ENCODE measurements around the gene RBM10.

Gene RBM10

DNA sequence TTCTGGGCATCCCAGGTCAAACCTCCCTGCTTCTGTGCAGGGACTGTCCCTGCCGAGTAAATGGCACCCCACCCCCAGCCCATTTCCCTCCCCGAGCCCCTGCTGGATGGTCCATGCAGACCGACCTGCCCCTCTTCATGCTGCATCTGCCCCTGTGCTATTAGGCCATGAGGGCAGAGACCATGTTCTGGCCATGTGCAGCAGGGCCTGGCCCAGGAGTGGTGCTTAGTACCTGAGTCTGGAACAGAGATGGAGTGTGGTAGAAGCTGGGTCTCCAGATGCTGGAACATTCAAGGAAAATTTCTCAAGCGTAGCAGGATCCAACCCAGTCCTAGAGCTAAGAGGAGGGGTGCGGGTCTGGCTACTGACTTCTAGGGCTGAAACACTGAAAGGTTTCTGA, 33.3 kb downstream of the RBM10 start:
- intact Hi-C loops (cut with micrococcal nuclease): no loop called here
- no peaks in the 10 kb centered on the region for H3K4me1 Mint-ChIP-seq (ENCODE audit: low read depth)
- H3K9me3 Mint-ChIP-seq: no peaks in the 10 kb centered on the region
- no peak overlapping the region for H3K27ac Mint-ChIP-seq
- no peaks in the 10 kb centered on the region for H3K27me3 Mint-ChIP-seq
- peaks cover 97% of the 10 kb centered on the region for H3K36me3 Mint-ChIP-seq (ENCODE audit: low read depth)
- no peak overlapping the region for H3K4me3 Mint-ChIP-seq

DNA sequence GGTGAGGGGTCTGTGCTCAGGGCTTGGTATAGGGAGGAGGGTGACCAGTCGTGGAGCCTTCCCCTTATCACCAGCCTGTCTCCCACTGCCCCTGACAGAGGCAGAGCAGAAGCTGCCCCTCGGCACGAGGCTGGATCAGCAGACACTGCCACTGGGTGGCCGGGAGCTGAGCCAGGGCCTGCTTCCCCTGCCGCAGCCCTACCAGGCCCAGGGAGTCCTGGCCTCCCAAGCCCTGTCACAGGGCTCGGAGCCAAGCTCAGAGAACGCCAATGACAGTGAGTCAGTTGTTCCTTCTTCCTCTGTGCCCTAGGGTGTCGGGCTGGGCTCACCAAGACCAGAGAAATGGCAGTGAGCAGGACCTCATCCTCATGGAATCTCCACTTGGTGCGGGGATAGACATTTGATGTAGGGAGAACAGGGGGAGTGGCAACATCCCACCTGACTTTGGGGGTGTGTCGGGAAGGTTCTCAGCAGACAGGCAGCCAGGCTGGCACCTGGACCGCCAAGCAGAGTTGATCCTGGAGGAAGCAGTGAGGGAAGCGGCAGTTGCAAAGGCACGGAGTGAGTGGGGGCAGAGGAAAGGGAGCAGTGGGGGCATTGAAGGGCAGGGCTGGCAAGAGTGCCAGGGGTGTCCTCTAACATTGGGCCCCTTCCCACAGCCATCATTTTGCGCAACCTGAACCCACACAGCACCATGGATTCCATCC, 34.4 kb downstream of the RBM10 start:
- no peaks in the 10 kb centered on the region for H3K9me3 Mint-ChIP-seq
- intact Hi-C loops (cut with micrococcal nuclease): no loop called here
- H3K4me3 Mint-ChIP-seq: no peak overlapping the region
- H3K36me3 Mint-ChIP-seq (ENCODE audit: low read depth): peaks cover 95% of the 10 kb centered on the region
- H3K27me3 Mint-ChIP-seq: no peaks in the 10 kb centered on the region
- no peaks in the 10 kb centered on the region for H3K4me1 Mint-ChIP-seq (ENCODE audit: low read depth)
- no peak overlapping the region for H3K27ac Mint-ChIP-seq

DNA sequence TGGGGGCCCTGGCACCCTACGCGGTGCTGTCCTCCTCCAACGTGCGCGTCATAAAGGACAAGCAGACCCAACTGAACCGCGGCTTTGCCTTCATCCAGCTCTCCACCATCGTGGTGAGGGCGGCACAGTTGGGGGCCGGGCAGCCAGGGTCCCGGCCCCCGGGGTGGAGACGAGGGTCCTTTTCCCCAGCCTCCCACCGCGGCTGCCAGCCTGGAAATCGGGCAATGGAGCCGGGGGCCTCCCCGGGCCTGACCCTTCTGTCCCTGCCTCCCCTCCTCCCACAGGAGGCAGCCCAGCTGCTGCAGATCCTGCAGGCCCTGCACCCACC, 34.9 kb downstream of the RBM10 start:
- Mint-ChIP-seq H3K9me3 (no peaks in the 10 kb centered on the region), H3K4me3 (no peak overlapping the region), H3K27ac (no peak overlapping the region), H3K36me3 (ENCODE audit: low read depth) (peaks cover 95% of the 10 kb centered on the region), H3K27me3 (no peaks in the 10 kb centered on the region), H3K4me1 (ENCODE audit: low read depth) (no peaks in the 10 kb centered on the region)
- intact Hi-C loops (cut with micrococcal nuclease): no loop called here

DNA sequence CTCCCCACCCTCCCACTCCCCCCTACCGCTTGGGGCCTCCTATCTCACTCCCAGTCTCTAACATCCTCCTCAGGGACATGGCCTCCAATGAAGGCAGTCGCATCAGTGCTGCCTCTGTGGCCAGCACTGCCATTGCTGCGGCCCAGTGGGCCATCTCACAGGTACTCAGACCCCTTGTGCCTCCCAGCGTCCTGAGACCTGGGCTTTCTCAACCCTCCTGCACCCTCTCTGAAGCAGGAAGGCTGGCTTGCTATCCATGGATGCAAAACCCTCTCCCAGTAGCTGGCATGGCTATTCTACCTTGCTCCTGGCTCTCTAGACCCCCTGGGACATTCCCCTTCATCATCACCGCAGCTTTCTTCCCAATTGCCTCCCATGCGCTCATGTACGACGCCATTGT, 35.3 kb downstream of the RBM10 start:
- Mint-ChIP-seq H3K4me1 (ENCODE audit: low read depth) (no peaks in the 10 kb centered on the region), H3K9me3 (no peaks in the 10 kb centered on the region), H3K27me3 (no peaks in the 10 kb centered on the region), H3K27ac (no peak overlapping the region), H3K36me3 (ENCODE audit: low read depth) (peaks cover 95% of the 10 kb centered on the region), H3K4me3 (no peak overlapping the region)
- intact Hi-C loops (cut with micrococcal nuclease): no loop called here

DNA sequence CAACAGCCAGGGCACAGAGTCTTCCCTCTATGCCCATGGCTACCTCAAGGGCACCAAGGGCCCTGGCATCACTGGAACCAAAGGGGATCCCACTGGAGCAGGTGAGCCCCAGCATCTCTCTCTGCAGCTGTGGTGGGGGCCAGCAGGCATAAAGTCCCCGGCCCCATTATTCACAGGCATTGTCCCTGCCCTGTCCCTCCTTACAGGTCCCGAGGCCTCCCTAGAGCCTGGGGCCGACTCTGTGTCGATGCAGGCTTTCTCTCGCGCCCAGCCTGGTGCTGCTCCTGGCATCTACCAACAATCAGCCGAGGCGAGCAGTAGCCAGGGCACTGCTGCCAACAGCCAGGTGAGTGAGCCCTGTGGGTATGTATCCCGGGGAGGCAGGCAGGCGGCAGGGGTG, 36.3 kb downstream of the RBM10 start:
- Mint-ChIP-seq H3K4me1 (ENCODE audit: low read depth) (no peaks in the 10 kb centered on the region), H3K27me3 (no peaks in the 10 kb centered on the region), H3K9me3 (no peaks in the 10 kb centered on the region), H3K4me3 (no peak overlapping the region), H3K36me3 (ENCODE audit: low read depth) (peaks cover 95% of the 10 kb centered on the region), H3K27ac (no peak overlapping the region)
- intact Hi-C loops (cut with micrococcal nuclease): no loop called here

DNA sequence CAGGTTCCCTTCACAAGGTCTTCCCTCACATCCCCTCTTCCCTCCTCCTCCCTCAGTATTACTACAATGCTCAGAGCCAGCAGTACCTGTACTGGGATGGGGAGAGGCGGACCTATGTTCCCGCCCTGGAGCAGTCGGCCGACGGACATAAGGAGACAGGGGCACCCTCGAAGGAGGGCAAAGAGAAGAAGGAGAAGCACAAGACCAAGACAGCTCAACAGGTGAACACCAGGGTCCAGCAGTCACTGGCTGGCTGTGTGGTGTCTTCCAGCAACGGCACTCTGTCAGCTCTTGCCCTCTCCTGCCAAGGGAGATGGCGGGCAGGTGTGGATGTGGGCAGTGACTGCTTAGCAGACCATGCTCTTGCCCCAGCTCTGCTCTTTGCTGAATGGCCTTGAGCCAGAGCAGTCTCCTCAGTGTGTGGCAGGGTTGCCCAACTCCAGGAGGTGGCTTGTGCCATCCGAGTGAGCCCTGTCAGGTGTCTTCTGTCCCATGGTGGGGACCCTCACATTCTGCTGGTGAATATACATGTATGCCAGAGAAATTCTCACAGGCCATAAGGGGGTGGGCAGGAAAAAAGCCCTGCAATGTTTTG, 37.2 kb downstream of the RBM10 start:
- Mint-ChIP-seq H3K27me3 (no peaks in the 10 kb centered on the region), H3K9me3 (no peaks in the 10 kb centered on the region), H3K36me3 (ENCODE audit: low read depth) (peaks cover 95% of the 10 kb centered on the region), H3K4me3 (no peak overlapping the region), H3K4me1 (ENCODE audit: low read depth) (no peaks in the 10 kb centered on the region), H3K27ac (no peak overlapping the region)
- intact Hi-C loops (cut with micrococcal nuclease): no loop called here

DNA sequence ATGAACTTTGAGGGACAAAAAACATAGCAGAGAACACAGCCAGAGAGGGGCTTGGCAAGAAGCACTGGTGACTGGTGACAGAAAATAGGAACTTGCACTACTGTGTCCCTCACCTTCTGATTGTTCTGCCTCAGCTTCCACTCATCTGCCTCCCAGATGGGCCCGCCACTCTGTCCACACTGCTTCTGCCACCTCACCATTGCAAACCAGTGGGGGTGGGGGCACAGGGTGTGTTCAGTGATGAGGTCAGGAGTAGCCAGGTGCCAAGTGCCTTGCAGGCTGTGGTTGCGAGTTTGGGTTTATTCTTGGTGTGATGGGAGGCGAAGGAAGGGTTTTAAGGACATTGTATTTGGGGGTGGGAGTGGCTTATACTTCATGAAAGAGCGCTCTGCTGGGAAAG, 39.5 kb downstream of the RBM10 start:
- Mint-ChIP-seq H3K4me1 (ENCODE audit: low read depth) (no peaks in the 10 kb centered on the region), H3K4me3 (no peak overlapping the region), H3K9me3 (no peaks in the 10 kb centered on the region), H3K27me3 (no peaks in the 10 kb centered on the region), H3K27ac (no peak overlapping the region), H3K36me3 (ENCODE audit: low read depth) (peaks cover 76% of the 10 kb centered on the region)
- intact Hi-C loops (cut with micrococcal nuclease): no loop called here

DNA sequence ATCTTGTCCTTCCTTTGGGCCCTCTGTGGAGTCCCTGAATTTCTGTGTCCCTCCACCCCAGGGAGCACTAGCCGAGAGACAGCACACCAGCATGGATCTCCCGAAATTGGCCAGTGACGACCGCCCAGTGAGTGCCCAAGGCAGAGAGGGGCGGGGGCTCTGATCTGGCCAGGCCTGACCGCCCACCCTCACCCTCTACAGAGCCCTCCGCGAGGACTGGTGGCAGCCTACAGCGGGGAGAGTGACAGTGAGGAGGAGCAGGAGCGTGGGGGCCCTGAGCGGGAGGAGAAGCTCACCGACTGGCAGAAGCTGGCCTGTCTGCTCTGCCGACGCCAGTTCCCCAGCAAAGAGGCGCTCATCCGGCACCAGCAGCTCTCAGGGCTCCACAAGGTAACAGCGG, 40.2 kb downstream of the RBM10 start:
- H3K9me3 Mint-ChIP-seq: no peaks in the 10 kb centered on the region
- H3K4me1 Mint-ChIP-seq (ENCODE audit: low read depth): peaks cover under 1% of the 10 kb centered on the region
- intact Hi-C loops (cut with micrococcal nuclease): no loop called here
- H3K36me3 Mint-ChIP-seq (ENCODE audit: low read depth): peaks cover 70% of the 10 kb centered on the region
- H3K4me3 Mint-ChIP-seq: no peak overlapping the region
- H3K27me3 Mint-ChIP-seq: no peaks in the 10 kb centered on the region
- H3K27ac Mint-ChIP-seq: no peak overlapping the region

DNA sequence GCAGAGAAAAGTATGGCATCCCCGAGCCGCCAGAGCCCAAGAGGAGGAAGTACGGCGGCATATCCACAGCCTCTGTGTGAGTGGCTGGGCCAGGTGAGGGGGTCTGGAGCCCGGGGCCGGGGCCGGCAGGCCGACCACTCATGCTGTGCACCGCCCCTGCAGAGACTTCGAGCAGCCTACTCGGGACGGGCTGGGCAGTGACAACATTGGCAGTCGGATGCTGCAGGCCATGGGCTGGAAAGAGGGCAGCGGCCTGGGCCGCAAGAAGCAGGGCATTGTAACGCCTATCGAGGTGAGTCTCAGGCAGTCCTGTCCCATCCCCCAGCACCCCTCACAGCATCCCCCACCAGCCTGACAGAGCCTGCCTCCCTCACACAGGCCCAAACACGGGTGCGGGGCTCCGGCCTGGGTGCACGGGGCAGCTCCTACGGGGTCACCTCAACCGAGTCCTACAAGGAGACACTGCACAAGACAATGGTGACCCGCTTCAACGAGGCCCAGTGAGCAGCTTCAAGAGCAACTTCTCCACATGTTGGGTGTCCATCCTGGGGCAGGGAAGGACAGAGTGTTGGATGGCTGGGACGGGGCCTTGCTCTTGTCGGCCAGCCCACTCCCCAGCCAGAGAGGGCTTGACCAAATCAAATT, 41.2 kb downstream of the RBM10 start:
- no peaks in the 10 kb centered on the region for H3K9me3 Mint-ChIP-seq
- H3K27ac Mint-ChIP-seq: no peak overlapping the region

DNA sequence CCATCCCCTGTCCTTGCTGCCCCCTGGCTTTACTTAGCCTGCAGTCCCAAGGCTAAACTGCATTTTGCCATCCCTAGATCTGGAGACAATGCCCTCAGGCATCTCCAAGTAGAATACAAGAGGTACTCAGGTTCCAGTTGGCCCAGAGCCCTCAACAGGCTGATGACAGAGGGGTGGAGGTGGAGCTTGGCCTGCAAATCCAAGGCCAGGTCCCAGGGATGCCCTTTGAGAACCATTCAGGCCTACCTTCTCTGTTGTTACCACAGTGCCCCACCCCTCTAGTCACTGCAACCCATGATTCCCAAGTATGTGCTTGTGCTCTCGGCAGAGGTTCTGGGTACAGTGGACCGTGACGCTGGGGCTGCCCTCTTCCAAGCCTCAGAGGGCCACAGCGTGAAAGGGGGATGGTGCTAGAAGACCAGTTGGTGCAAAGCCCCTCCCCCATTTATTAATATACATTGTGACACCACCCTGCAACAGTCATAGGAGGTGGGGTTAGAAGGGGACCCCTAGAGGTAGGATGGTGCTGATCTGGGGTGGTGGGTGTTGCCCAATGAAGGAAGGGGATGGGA, 42.2 kb downstream of the RBM10 start:
- Mint-ChIP-seq H3K9me3 (no peaks in the 10 kb centered on the region), H3K4me1 (ENCODE audit: low read depth) (peaks cover 10% of the 10 kb centered on the region), H3K4me3 (no peak overlapping the region), H3K27ac (no peak overlapping the region), H3K27me3 (no peaks in the 10 kb centered on the region), H3K36me3 (ENCODE audit: low read depth) (peaks cover 57% of the 10 kb centered on the region)
- intact Hi-C loops (cut with micrococcal nuclease): no loop called here

More for the DNA sequence above, 41.2 kb downstream of the RBM10 start:
- no peaks in the 10 kb centered on the region for H3K27me3 Mint-ChIP-seq
- intact Hi-C loops (cut with micrococcal nuclease): no loop called here
- H3K4me1 Mint-ChIP-seq (ENCODE audit: low read depth): peaks cover 10% of the 10 kb centered on the region
- no peak overlapping the region for H3K4me3 Mint-ChIP-seq
- H3K36me3 Mint-ChIP-seq (ENCODE audit: low read depth): peaks cover 67% of the 10 kb centered on the region

DNA sequence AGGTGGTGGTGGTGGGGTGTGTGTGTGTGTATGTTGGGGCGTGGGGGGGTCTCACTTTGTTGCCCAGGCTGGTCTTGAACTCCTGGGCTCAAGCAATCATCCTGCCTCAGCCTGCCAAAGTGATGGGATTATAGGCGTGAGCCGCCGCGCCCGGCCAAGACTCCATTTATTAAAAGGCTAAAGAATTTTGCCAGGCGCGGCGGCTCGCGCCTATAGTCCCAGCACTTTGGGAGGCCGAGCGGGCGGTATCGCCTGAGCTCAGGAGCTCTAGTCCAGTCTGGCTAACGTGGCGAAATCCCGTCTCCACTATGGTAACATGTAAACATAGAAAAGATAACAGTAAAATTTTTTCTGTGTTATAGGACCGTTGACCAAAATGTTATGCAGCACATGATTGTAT, 44.9 kb downstream of the RBM10 start:
- Mint-ChIP-seq H3K4me3 (no peak overlapping the region), H3K4me1 (ENCODE audit: low read depth) (peaks cover 18% of the 10 kb centered on the region), H3K9me3 (no peaks in the 10 kb centered on the region), H3K27me3 (no peaks in the 10 kb centered on the region), H3K27ac (no peak overlapping the region), H3K36me3 (ENCODE audit: low read depth) (peaks cover 49% of the 10 kb centered on the region)
- intact Hi-C loops (cut with micrococcal nuclease): loop anchor here (5.0 to 10.0 kb wide), 2 partner anchors 125 to 837 kb away; no protein-coding TSS in a partner anchor

DNA sequence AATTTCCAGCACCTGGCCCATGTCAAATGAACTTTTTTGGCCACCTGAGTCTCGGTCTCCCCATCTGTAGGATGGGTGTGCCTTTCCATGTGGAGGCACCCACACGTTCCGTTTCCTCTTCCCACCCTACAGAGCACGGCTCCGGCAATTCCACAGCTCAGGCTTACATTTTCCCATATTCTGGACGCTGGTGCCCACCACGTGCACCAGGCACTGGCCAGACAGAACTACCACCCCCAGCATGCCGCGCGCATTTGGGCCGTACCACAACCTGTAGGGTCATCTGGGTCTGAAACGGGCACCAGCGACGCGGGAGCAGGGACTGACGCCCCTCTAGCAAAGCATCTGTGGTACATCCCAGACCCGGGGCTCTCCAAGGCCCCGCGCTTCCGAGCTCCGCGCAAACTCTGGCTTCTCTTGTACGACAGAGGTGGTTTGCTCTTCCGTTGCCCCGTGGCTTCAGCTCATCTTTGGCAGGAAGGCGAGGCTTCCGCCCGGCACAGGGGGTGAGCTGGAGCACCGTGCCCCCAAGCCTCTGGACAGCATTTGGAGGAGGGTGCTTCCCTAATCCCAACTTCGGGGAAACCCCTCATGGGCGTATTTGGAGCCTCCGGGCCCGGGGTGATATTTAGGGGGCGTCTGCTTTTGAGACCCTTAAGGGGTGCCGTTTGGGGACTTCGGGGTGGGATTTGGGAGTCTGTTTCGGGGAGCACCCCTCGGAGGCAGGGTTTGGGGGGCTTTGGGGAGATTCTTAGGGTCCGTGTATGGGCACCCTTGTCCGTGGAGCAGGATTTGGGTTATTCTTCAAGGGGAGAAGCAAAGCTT, 45.6 kb downstream of the RBM10 start:
- Mint-ChIP-seq H3K4me3 (peak overlapping the region; percentile 95), H3K4me1 (ENCODE audit: low read depth) (peaks cover 25% of the 10 kb centered on the region), H3K27ac (peak overlapping the region; percentile 89), H3K9me3 (no peaks in the 10 kb centered on the region), H3K36me3 (ENCODE audit: low read depth) (peaks cover 49% of the 10 kb centered on the region), H3K27me3 (no peaks in the 10 kb centered on the region)
- intact Hi-C loops (cut with micrococcal nuclease): loop anchor here (5.0 to 10.0 kb wide), 2 partner anchors 124 to 837 kb away; no protein-coding TSS in a partner anchor

DNA sequence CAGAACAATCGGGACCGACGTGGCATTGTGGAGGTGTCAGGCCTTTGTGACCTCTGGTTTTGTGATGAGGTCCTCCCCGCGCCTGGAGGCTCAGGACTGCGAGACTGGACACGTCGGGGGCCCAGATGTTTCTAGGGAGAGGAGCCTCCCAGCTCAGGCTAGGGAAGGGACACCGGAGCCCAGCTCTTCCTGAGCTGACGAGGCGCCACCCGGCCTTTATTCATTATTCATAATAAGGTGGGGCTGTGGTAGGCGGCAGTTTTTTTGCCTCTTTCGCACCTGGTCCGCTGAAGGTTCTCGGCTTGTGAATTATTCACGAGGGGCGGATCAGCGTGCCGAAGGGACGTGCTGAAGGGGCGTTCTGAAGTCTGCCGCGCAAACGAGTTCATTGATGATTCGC, 46.3 kb downstream of the RBM10 start:
- Mint-ChIP-seq H3K4me3 (peak overlapping the region; percentile 95), H3K9me3 (no peaks in the 10 kb centered on the region), H3K36me3 (ENCODE audit: low read depth) (peaks cover 49% of the 10 kb centered on the region), H3K27ac (peak overlapping the region; percentile 89), H3K4me1 (ENCODE audit: low read depth) (peaks cover 32% of the 10 kb centered on the region), H3K27me3 (no peaks in the 10 kb centered on the region)
- intact Hi-C loops (cut with micrococcal nuclease): loop anchor here (5.0 to 10.0 kb wide), 2 partner anchors 123 to 836 kb away; no protein-coding TSS in a partner anchor

All from dendritic cell treated with granulocyte-macrophage colony-stimulating factor and Interleukin-4, amounts not matched to agents 40 ng/mL and 50 ng/mL, for 4 days (primary cell).